Osteoblast (primary cell): ENCODE data around the gene PLEKHJ1. TPM values are rescaled to one million over a fixed set of nuclear protein-coding genes. Genes with fewer than 3 reads are reported as not detected.
A peak's percentile ranks its signal among the peaks of the same experiment; 100 is the strongest.

Experiments used
- DNase-seq: peaks from one replicate; pipeline ENCODE4 v3.0.0; 2011; ENCODE audit warnings: low spot score, mixed read lengths; ENCODE audit not compliant: insufficient read length; ENCODE audit errors: missing footprints
- H2AFZ ChIP-seq: 2 replicates; pipeline ENCODE4 v1.6.0; 2011; ENCODE audit warnings: mild to moderate bottlenecking, low read length
- H3K27ac ChIP-seq: 2 replicates; pipeline ENCODE4 v1.5.1; 2011; ENCODE audit warnings: mild to moderate bottlenecking, low read depth, low read length, moderate library complexity
- H3K27me3 ChIP-seq: 2 replicates; pipeline ENCODE4 v1.6.0; 2012; ENCODE audit warnings: mild to moderate bottlenecking, control low read depth, inconsistent platforms, low read length, moderate library complexity; ENCODE audit not compliant: insufficient read depth
- H3K36me3 ChIP-seq: 2 replicates; pipeline ENCODE4 v1.5.1; 2011; ENCODE audit warnings: mild to moderate bottlenecking, low read length, control low read depth, moderate library complexity; ENCODE audit not compliant: insufficient read depth
- H3K4me1 ChIP-seq: 2 replicates; pipeline ENCODE4 v1.5.1; 2011; ENCODE audit warnings: mild to moderate bottlenecking, low read length, control low read depth, moderate library complexity; ENCODE audit not compliant: insufficient read depth
- H3K4me2 ChIP-seq: 2 replicates; pipeline ENCODE4 v1.6.0; 2011; ENCODE audit warnings: mild to moderate bottlenecking, low read length; ENCODE audit not compliant: insufficient read depth
- H3K4me3 ChIP-seq: fragments of 200-600 bp; sonication (generic); 3 replicates; pipeline ENCODE4 v1.5.1; 2012; ENCODE audit warnings: mild to moderate bottlenecking, low read length, inconsistent platforms; ENCODE audit not compliant: insufficient read depth
- H3K79me2 ChIP-seq: 2 replicates; pipeline ENCODE4 v1.6.0; 2012; ENCODE audit warnings: mild to moderate bottlenecking, low read length, control low read depth, inconsistent platforms; ENCODE audit not compliant: insufficient read depth
- H3K9me3 ChIP-seq: 2 replicates; pipeline ENCODE4 v1.5.1; 2011; ENCODE audit warnings: low read depth, low read length, control low read depth
- H4K20me1 ChIP-seq: 2 replicates; pipeline ENCODE4 v1.6.0; 2012; ENCODE audit warnings: mild to moderate bottlenecking, low read length, control low read depth; ENCODE audit not compliant: insufficient read depth
- total RNA-seq: library from RNA; depleted of rRNA; stranded (reverse); fragments of >200 nt; gene quantifications from 2 replicates; pipeline ENCODE4 v1.2.3, GENCODE V29; 2012
- TF ChIP-seq, protein P1 (sequence below): IDR thresholded peaks from 2 replicates; pipeline ENCODE4 v1.5.1; 2011; ENCODE audit warnings: mild to moderate bottlenecking, low read depth, low read length, moderate library complexity; ENCODE audit errors: extremely low read depth

The PLEKHJ1 gene
- total RNA-seq, 1 donor: 43.4 TPM

DNA sequence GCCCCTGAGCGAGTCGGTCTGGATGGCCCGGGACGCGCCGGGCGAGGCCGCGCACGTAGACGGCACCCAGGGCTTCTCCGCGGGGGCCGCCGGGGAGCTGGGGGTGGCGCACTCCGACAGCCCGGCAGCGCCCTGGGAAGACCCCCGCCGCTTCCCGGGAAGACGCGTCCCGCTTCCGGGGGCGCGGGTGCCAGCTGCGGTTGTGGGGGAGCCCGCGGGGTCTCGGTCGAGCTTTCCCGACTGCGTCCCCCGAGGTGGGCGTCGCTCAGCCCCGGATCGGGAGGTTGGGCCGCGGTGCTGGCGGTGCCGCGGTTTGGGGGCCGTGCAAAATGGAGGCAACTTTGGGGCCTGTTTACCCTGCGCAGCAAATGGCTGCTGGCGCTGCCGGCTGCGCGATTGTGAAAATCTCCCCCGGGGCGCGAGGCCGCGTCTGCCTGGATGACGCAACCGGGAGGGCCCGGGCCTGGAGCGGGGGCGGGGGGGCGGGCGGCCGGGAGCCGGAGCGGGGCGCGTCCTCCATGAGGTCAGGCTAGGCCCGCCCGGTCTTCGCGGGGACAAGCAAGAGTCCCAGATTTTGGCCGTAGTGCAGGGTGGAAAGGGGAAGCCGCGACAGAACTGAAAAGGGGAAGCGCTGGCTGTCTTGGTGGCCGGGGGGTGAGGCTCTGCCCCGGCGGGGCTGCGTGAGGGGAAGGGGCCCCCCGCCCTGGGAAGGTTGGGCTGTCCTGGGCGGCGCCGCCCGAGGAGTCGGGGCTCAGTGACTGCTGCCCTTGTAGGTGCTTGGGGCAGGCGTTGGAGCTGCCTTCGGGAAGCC, 34.5 kb upstream of the PLEKHJ1 start:
- peak; percentile 100 for DNase-seq
- Histone ChIP-seq H2AFZ (no peak overlapping the region), H3K4me2 (peak overlapping the region; percentile 91), H3K36me3 (peaks cover 31% of the 10 kb centered on the region), H3K79me2 (peaks cover 62% of the 10 kb centered on the region), H3K27ac (peak overlapping the region; percentile 92), H3K9me3 (no peaks in the 10 kb centered on the region), H4K20me1 (peaks cover 52% of the 10 kb centered on the region), H3K4me1 (peaks cover 32% of the 10 kb centered on the region), H3K27me3 (no peaks in the 10 kb centered on the region), H3K4me3 (peak overlapping the region; percentile 98)
- TF ChIP-seq, protein P1, sequence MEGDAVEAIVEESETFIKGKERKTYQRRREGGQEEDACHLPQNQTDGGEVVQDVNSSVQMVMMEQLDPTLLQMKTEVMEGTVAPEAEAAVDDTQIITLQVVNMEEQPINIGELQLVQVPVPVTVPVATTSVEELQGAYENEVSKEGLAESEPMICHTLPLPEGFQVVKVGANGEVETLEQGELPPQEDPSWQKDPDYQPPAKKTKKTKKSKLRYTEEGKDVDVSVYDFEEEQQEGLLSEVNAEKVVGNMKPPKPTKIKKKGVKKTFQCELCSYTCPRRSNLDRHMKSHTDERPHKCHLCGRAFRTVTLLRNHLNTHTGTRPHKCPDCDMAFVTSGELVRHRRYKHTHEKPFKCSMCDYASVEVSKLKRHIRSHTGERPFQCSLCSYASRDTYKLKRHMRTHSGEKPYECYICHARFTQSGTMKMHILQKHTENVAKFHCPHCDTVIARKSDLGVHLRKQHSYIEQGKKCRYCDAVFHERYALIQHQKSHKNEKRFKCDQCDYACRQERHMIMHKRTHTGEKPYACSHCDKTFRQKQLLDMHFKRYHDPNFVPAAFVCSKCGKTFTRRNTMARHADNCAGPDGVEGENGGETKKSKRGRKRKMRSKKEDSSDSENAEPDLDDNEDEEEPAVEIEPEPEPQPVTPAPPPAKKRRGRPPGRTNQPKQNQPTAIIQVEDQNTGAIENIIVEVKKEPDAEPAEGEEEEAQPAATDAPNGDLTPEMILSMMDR: no peak

DNA sequence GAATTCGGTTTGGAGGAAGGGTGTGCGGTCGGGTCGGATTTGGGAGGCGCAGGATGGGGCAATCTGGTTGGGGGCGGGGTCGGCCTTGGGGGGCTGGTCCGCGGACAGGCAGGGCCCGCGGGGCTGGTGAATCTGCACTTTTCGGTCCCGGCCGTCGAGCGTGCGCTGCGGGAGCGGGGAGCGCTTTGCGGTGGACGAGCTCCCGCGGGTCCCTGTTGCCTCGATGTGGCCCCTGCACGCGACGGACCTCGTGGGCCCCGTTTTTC, 34.0 kb upstream of the PLEKHJ1 start:
- peaks cover 56% of the 10 kb centered on the region for H3K79me2 ChIP-seq
- TF ChIP-seq, protein P1: no peak
- H3K4me2 ChIP-seq: peak overlapping the region; percentile 63
- peaks cover 32% of the 10 kb centered on the region for H3K4me1 ChIP-seq
- DNase-seq: peak; percentile 94
- H3K9me3 ChIP-seq: no peaks in the 10 kb centered on the region
- H4K20me1 ChIP-seq: peaks cover 46% of the 10 kb centered on the region
- H3K27me3 ChIP-seq: no peaks in the 10 kb centered on the region
- no peak overlapping the region for H2AFZ ChIP-seq
- H3K27ac ChIP-seq: peak overlapping the region; percentile 92
- peak overlapping the region; percentile 98 for H3K4me3 ChIP-seq
- peaks cover 27% of the 10 kb centered on the region for H3K36me3 ChIP-seq

DNA sequence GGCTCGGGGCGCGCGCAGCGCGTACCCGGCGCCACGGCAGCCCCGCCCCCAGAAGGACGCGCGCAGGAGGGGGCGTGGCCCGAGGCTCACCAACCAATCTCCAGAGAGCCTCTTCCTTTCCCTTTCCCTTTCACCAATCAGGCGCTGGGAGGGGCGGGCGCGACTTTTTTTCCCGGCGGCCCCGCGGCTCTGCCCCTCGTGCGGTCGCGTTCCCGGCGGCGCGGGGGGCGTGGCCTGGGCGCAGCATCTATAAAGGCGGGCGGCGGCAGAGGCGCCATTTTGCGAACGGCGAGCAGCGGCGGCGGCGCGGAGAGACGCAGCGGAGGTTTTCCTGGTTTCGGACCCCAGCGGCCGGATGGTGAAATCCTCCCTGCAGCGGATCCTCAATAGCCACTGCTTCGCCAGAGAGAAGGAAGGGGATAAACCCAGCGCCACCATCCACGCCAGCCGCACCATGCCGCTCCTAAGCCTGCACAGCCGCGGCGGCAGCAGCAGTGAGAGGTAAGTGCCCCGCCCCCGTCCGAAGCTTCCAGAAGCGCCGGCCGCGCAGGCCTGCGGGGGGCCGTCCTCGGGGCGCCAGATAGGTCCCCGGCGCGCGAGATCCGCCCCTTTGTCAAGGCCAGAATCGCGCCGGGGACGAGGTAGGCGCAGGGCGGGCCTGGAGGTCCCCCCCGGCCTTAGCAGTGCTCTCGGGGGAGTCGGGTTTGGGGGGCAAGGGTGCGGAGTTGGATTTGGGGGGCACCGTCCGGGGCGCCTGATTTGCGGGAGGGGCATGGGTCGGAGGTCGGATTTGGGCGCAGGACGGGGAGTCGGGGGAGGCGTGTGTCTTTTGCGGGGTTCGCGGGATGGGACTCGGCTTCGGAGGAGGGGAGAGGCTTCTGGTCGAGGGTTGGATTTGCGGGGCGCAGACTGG, 33.4 kb upstream of the PLEKHJ1 start:
- H3K36me3 ChIP-seq: peaks cover 27% of the 10 kb centered on the region
- DNase-seq: peak; percentile 100
- H3K4me1 ChIP-seq: peaks cover 32% of the 10 kb centered on the region
- no peaks in the 10 kb centered on the region for H3K9me3 ChIP-seq
- peak overlapping the region; percentile 92 for H3K27ac ChIP-seq
- H3K27me3 ChIP-seq: no peaks in the 10 kb centered on the region
- peak overlapping the region; percentile 84 for H3K4me2 ChIP-seq
- peaks cover 43% of the 10 kb centered on the region for H4K20me1 ChIP-seq
- TF ChIP-seq, protein P1: no peak
- no peak overlapping the region for H2AFZ ChIP-seq
- H3K4me3 ChIP-seq: peak overlapping the region; percentile 98
- peaks cover 53% of the 10 kb centered on the region for H3K79me2 ChIP-seq

DNA sequence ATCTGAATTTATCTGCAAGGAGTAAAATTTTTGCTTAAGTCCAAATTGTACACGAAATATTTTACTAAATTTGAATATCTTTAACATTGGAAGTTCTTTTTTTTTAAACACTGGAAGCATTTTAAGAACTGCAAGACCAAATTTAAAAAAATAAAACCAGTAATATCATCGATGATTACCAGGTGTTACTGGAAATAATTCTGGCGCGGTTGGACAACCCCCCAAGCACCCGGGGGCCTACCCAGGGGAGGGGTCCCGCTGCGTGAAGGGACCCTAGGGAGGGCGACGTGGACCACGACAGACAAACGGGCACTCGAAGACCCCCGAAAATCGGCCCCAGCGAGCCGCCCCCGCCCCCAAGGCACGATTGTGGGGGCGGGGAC, 32.7 kb upstream of the PLEKHJ1 start:
- Histone ChIP-seq H3K79me2 (peaks cover 46% of the 10 kb centered on the region), H4K20me1 (peaks cover 37% of the 10 kb centered on the region), H3K4me1 (peaks cover 32% of the 10 kb centered on the region), H3K27ac (peak overlapping the region; percentile 56), H3K4me2 (peak overlapping the region; percentile 84), H3K36me3 (peaks cover 21% of the 10 kb centered on the region), H2AFZ (peak overlapping the region; percentile 76), H3K4me3 (peak overlapping the region; percentile 98), H3K27me3 (no peaks in the 10 kb centered on the region), H3K9me3 (no peaks in the 10 kb centered on the region)
- TF ChIP-seq, protein P1: no peak
- no peak for DNase-seq
